ENCODE data around the gene BAG1. TPM values are rescaled to one million over a fixed set of nuclear protein-coding genes. Genes with fewer than 3 reads are reported as not detected.

BAG1 gene
- total RNA-seq, 4 donors from 2014 or later, result 39.7 to 143 (median 59.4) TPM

GRCh38 chr9:33270146-33270545, 5.6 kb upstream of the BAG1 start:
- Histone ChIP-seq H3K27me3 (no peaks in the 10 kb centered on the region), H3K27ac (no peak overlapping the region), H3K36me3 (no peaks in the 10 kb centered on the region), H3K4me1 (peaks cover 8 to 9% of the 10 kb centered on the region in 2 donors), H3K9me3 (no peaks in the 10 kb centered on the region), H3K4me3 (no peak overlapping the region)
- DNase-seq, result no peak
- TF ChIP-seq CTCF (IDR thresholded peaks at IDR 0.05) (no peak), POLR2A (IDR thresholded peaks at IDR 0.05) (no peak)
- intact Hi-C loops (cut with DNase I; ENCODE audit: low total_unique reads), result no loop called here

- H3K4me1 ChIP-seq, result peaks cover 9 to 13% of the 10 kb centered on the region in 2 donors
- TF ChIP-seq POLR2A (IDR thresholded peaks at IDR 0.05) (no peak), CTCF (IDR thresholded peaks at IDR 0.05) (no peak)
- no peak overlapping the region for H3K27ac ChIP-seq
- H3K4me3 ChIP-seq, result no peak overlapping the region
- H3K9me3 ChIP-seq, result no peaks in the 10 kb centered on the region
- H3K36me3 ChIP-seq, result no peaks in the 10 kb centered on the region
- H3K27me3 ChIP-seq, result no peaks in the 10 kb centered on the region
- intact Hi-C loops (cut with DNase I; ENCODE audit: low total_unique reads), result no loop called here
- DNase-seq, result no peak
These were observed 2.8 kb upstream of the BAG1 start for GRCh38 chr9:33267151-33267767.

- no peaks in the 10 kb centered on the region for H3K9me3 ChIP-seq
- intact Hi-C loops (cut with DNase I; ENCODE audit: low total_unique reads), result no loop called here
- no peak for DNase-seq
- H3K4me1 ChIP-seq, result peaks cover 9 to 13% of the 10 kb centered on the region in 2 donors
- TF ChIP-seq POLR2A (IDR thresholded peaks at IDR 0.05) (no peak), CTCF (IDR thresholded peaks at IDR 0.05) (no peak)
- no peaks in the 10 kb centered on the region for H3K27me3 ChIP-seq
- H3K36me3 ChIP-seq, result no peaks in the 10 kb centered on the region
- peak overlapping the region; percentile 87 for H3K4me3 ChIP-seq
- peak overlapping the region; percentile 87 for H3K27ac ChIP-seq
These were observed 830 bp upstream of the BAG1 start for GRCh38 chr9:33265211-33265865.

- H3K36me3 ChIP-seq, result no peaks in the 10 kb centered on the region
- peak overlapping the region; percentile 91 for H3K27ac ChIP-seq
- DNase-seq, result peak; percentile 56 to 58
- TF ChIP-seq CTCF (IDR thresholded peaks at IDR 0.05), result no peak
- no peak for TF ChIP-seq POLR2A (IDR thresholded peaks at IDR 0.05)
- H3K9me3 ChIP-seq, result no peaks in the 10 kb centered on the region
- H3K4me1 ChIP-seq, result peaks cover 9 to 13% of the 10 kb centered on the region in 2 donors
- intact Hi-C loops (cut with DNase I; ENCODE audit: low total_unique reads), result no loop called here
- peak overlapping the region; percentile 87 to 99 for H3K4me3 ChIP-seq
- H3K27me3 ChIP-seq, result no peaks in the 10 kb centered on the region
These were observed 470 bp downstream of the BAG1 start for GRCh38 chr9:33264003-33264472.

All from uterus (tissue), 4 donors.